ENCODE results near the gene NOC2L.
A peak's percentile ranks its signal among the peaks of the same experiment; 100 is the strongest.

The NOC2L gene

DNA sequence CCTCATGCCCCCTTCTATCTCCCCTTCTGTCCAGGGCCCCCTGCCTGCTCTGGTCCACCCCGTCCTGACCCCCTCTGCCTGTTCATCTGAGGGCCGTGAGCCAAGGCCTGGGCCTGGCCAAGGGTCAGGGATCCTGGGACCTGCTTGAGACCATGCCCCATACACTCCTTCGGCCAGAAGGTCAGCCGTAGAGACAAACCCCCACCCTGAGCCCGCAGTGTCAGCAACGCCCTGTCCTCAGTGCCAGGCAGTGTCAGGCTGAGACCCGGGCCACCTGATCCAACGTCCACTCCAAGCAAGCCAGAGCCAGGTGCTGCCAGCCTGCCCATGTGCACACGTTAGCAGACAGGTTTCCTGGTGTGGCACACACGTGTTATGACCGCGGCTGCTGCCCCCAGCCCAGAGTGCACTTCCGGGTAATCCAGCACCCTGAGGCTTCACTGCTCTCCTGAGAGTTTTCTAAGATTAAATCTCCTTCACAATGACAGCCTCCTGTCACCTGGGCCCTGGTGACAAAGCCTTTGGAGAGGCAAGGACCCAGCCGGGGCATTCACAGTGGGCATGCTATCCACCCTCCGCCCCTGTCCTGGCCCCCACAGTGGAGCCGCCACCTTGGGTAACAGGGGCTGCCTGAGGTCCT lies 45.4 kb downstream of the NOC2L start:
- DNase-seq = no peak

GRCh38 chr1:912740-913301 lies 46.2 kb downstream of the NOC2L start:
- peak; percentile 16 to 30 for DNase-seq

GRCh38 chr1:911875-912739 lies 46.9 kb downstream of the NOC2L start:
- no peak for DNase-seq

DNA sequence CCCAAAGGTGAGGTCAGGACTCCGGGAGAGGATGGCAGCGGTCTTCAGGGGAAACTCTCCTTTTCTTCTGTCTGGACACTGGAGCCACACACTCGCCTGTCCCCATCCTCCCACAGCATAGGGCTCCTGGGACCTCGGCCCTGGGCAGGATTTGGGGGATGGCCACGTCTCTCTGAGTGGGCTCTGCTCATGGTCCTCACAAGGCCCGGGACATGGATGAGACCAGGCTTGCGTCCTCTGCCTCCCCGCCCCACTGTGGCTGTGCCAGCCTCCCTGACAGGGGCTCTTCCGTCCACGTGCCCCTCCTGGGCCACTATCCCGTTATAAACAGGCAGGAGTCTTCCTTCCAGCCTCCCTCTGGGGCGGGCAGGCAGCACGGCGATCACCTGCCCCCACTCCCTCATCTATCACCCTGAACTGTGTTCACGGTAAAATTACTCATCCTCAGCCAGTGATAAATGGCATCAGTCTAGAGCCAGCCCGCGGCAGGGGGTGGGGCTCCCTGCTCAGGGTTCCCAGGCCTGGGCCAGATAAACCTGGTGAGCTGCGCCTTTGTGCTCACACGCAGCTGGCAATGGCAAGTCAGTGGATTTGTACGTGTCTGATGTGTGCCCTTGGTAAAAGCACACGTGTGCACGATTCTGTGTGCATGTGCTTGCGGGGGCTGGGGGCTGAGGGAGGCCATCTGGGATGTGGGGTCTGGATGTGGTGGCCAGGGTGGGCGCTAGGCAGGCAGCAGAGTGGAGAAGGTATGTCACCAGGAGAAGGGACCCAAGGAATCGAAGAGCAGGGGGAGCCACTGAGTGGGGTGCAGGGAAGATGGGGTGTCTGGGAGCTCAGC lies 48.0 kb downstream of the NOC2L start:
- DNase-seq = no peak

DNA sequence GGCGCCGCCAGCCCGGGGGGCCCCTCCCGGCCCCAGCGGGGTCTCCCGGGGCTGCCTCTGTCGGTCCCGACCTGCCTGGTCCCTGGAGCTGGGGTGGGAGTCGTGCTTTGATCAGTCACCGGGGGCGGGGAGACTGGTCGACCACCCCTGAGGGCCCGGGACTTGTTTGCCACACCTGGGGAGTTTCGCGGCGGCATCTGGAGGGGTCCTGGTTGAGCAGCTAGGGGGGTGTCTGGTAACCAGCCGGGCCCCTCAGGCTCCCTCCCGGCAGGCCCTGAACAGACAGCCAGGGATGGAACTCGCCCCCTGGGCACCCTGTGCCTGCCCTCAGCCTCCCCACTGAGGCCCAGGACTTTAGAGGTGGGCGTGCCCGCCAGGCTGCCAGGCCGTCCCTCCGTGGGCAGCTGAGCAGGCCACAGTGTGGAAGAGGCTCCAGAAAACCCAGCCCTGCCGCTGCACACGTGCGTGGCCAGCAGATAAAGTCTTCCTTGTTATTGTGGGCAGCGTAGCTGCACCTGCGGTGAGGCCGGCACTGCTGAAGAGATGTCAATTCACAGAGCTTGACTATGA lies 48.7 kb downstream of the NOC2L start:
- DNase-seq = no peak

DNA sequence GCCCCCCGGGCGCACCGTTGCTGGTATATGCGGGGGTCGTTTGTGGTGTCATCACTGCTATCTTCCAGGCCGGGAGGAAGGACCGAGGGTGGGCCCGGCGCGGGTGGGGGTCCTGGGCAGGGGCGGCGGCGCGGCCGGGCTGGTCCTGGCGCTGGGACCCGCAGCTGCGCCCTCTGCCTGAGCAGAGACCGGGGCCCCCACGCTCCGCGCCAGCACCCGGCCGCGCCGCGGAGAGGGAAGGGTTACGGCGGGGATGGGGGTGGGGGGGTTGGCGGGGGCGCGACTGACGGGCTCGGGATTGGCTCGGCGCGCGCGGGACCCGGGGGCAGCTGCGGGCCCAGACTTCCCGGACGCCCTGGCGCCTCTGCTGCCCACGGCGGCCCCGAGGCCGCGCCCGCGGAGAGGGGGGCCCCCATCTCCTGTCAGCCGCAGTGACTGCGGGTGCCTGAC lies 49.2 kb downstream of the NOC2L start:
- no peak for DNase-seq

DNA sequence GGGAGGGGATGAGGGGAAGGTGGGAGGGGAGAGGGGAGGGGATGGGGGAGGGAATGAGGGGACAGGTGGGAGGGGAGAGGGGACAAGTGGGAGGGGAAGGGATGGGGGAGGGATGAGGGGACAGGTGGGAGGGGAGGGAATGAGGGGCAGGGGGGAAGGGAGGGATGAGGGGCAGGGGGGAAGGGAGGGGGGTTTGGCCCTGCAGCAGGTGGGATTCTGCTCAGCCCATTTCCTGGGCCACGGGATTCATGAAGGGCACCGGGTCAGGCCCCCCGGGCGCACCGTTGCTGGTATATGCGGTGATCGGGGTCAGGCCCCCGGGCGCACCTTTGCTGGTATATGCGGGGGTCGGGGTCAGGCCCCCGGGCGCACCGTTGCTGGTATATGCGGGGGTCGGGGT lies 50.4 kb downstream of the NOC2L start:
- DNase-seq = no peak

DNA sequence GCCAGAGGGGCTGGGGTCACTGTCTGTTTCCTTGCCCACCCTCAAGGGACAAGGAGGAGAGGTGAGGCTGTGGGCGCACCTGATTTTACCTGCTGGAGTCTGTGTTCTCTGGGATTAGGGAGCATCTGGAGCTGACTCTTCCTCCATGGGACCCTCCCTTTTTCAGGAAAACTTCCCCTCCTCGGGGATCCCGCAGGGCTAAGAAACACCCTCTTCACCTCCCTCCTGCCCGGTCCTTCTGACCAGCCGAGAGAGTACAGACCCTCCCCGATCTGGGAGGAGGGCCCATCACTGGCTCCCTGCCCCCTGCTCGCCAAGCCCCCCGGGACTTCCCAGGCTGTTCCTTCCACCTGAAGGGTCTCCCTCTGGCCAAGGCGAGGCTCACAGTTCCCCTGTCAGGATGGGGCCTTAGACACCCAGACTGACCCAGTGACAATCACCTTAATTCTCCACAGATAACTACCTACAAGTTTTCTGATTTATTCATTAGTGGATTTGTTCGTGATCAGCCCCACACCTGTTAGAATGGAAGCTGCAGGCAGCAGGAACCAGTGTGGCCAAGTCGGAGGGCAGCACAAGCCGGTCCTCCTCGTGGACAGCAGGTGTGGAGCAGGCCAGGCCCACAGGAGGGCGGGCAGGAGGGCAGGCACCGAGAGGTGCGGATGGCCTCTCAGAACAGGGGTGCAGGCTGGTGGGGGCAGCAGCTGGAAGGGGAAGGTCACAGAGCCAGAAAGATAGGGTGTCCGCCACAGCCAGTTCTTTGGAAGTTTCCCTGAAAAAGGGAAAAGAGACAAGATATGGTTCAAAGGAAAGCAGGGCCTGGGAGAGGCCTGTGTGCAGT lies 51.2 kb downstream of the NOC2L start:
- DNase-seq = no peak

DNA sequence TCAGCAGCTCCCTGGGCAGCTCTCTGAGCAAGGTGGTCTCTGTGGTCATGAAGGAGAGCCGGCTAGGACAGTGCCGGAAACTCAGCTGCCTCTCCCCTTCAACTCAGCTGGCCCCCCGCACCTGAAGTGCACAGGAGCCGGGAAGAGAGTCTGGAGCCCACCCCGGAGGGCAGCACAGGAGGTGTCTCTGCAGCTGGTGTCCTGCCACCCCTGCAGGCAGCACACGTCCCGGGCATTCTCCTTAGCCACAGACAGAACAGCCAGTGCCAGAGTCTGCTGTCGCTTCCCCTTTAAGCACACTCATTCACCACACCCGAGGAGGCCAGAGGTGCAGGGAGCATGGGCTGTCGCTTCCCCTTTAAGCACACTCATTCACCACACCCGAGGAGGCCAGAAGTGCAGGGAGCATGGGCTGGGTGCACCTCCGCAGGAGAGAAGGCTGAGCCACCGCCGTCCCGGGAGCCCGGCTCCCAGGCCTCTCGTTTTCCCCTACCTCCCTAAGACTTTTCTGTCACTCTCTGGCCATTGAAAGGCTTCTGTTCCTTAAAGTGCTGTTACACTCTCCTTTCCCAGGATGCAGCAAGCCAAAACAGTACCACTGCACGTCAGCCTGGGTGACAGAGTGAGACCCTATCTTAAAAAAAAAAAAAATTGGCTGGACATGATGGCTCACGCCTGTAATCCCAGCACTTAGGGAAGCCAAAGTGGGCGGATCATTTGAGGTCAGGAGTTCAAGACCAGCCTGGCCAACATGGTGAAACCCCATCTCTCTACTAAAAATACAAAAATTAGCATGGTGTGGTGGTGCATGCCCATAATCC lies 52.2 kb downstream of the NOC2L start:
- DNase-seq = peak; percentile 86 to 92

GRCh38 chr1:905811-906599 lies 53.1 kb downstream of the NOC2L start:
- no peak for DNase-seq

DNA sequence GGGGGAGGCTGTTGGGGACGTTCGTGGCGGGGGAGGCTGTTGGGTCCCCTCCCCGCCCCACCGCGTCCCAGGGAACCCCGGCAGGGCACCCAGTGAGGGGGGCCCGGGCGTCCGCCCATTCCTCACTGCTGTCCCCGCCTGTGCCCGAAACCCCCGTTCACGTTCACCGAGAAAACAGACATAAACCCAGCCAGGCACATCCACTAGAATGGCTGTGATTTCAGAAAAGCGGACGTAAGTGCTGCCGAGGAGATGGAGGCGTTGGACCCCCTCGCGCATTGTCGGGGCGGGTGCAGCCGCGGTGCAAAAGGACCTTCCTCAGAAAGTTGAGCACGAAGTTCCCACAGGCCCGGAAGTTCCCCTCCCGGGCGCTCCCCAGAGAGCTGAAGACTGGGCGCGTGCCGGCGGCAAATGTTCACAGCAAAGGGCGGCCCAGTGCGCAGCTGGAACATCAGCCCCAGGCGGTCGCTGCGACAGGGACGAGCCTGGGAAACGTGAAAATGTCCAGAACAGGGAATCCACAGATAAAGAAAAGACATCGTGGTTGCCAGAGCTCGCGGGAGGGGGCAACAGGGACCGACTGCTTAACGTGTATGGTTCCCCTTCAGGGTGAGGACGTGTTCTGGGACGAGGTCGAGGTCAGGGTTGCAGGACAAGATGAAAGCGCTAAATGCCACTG lies 53.8 kb downstream of the NOC2L start:
- DNase-seq = peak; percentile 49 to 72

DNA sequence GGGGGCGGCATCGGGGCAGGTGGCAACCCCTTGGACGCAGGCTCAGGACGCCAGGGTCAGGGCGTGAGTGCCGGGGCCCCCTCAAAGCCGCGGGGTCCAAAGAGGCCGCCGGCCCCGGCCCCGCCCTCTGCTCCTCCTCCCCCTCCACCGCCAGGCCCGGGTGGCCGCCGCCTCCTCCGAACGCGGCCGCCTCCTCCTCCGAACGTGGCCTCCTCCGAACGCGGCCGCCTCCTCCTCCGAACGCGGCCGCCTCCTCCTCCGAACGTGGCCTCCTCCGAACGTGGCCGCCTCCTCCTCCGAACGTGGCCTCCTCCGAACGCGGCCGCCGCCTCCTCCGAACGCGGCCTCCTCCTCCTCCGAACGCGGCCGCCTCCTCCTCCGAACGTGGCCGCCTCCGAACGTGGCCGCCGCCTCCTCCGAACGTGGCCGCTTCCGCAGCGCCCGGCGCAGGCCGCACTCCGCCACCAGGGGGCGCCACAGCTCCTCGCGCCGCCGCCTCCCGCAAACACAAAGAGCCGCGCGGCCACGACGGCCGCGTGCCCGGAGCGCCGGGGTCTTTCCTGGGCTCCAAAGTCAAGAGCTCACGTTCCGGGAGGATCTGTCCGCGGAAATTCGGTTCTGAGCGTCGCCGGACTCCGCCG lies 54.6 kb downstream of the NOC2L start:
- peak; percentile 71 to 73 for DNase-seq

- no peak for DNase-seq
Observed at GRCh38 chr1:903721-904271, 55.3 kb downstream of the NOC2L start.

DNA sequence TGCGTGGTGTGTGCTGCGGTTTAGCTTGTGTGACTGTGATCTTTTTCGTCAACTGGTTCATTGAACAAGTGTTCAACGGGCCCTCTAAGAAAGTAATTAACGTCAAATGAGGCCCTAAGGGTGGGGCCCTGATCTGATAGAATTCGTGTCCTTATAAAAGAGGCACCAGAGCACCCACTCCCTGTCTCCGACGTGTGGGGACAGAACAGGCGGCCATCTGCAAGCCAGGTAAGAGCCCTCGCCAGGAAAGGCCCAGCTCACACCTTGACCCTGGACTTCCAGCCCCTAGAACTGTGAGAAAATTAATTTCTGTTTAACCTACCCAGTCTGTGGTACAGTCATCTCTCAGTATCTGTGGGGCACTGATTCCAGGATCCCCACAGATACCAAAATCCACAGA lies 55.8 kb downstream of the NOC2L start:
- no peak for DNase-seq

GRCh38 chr1:902802-903201 lies 56.3 kb downstream of the NOC2L start:
- DNase-seq = no peak

DNA sequence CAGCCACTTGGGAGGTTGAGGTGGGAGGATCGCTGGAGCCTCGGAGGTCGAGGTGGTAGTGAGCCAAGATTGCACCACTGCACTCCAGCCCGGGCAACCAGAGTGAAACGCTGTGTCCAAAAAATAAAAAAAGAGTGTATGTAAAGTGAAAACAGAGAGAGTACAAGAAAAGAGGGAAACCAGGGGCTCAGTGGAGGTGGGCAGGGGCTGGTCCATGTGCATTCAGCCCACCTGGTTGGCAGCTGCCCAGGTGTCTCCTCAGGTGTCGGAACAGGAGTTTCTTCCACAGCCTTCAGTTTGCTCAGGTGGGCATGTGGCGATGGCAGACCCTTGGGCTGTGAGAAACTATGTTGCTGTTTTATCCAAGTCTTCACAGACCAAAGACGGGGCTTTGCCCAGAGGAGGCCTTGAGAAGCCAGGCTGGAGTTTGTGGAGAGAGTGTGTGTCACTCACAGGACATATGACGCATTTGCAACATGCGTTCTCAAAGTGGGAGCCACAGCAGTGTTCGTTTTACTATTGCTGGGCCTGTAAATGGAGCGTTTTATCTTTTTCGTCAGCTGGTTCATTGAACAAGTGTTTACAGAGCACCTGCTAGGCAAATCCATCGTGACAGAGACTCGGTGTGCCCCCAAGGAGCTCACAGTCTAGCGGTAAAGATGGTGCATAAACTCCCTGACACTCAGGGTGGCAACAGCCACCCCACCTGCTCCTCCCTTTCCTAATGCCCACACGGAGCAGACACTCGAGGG lies 57.8 kb downstream of the NOC2L start:
- DNase-seq = no peak

DNA sequence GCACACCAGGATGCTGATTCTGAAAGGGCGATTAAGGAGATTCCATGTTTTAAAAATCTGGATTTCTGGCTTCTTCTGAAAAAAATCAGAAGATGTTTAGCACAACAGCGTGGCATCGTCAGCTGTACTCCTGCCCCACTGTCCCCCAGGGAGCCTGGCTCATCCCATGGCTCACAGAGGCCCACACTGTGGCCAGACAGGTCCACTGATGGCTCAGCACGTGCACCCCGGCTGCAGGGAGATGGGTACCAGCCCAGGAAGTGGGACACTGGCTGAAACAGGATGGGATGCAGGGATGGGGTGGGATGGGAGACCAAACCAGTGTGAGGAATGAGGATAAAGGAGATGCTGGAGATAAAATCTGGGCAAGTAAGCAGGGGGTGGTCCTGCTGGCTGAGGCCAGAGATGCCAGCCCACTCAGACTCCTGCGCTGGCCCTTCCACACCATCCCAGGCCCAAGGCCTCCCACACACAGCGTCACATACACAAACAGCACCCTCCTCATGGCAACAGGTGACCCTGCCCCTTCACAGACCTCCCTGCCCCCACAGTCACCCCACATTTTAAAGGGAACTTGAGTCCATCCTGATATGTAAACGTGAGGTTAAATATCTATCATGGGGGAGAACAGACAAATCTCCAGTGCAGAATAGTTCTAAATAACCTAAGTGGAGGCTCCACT lies 59.3 kb downstream of the NOC2L start:
- no peak for DNase-seq

Measured in inflammatory macrophage (primary cell).